Ascending aorta (tissue), 2 donors: ENCODE results near the gene NCK1. TPM values are rescaled to one million over a fixed set of nuclear protein-coding genes. Genes with fewer than 3 reads are reported as not detected.

Source experiments
- DNase-seq, 2 donors: peaks; one replicate each; pipeline ENCODE4 v3.0.0-alpha.2; 2019; ENCODE audit warnings: low spot score in 2 of 2
- H3K27ac ChIP-seq, 2 donors: fragments of 200-600 bp; sonication (generic); one replicate each; pipeline ENCODE4 v1.5.1; 2016 to 2017; ENCODE audit warnings: mild to moderate bottlenecking in 1 of 2
- H3K27me3 ChIP-seq: fragments of 200-600 bp; sonication (generic); one replicate; pipeline ENCODE4 v1.5.1; 2017
- H3K36me3 ChIP-seq, 2 donors: fragments of 200-600 bp; sonication (generic); one replicate each; pipeline ENCODE4 v1.5.1; 2016
- H3K4me1 ChIP-seq, 2 donors: fragments of 200-600 bp; sonication (generic); one replicate each; pipeline ENCODE4 v1.5.1; 2016 to 2017; ENCODE audit warnings: mild to moderate bottlenecking in 1 of 2
- H3K4me3 ChIP-seq, 2 donors: fragments of 200-600 bp; sonication (generic); one replicate each; pipeline ENCODE4 v1.5.1; 2016 to 2017; ENCODE audit warnings: mild to moderate bottlenecking in 1 of 2
- H3K9me3 ChIP-seq, 2 donors: fragments of 200-600 bp; sonication (generic); one replicate each; pipeline ENCODE4 v1.5.1; 2016
- CTCF ChIP-seq, 3 experiments: fragments of 200-600 bp in 2 of 3; fragments of 450-650 bp in 1 of 3; sonication (generic) in 2 of 3; IDR thresholded peaks; one replicate each; pipeline ENCODE4 v1.5.1; 2016 to 2019; ENCODE audit warnings: antibody characterized with exemption in 3 of 3, mild to moderate bottlenecking in 1 of 3, moderate library complexity in 1 of 3
- intact Hi-C: fragments of 100-400 bp; cut with DNase I; formaldehyde crosslinking; loops from one replicate; pipeline ENCODE4 v1.15.1; 2023
- total RNA-seq: library from RNA; depleted of rRNA; stranded (reverse); fragments of >200 nt; gene quantifications from one replicate; pipeline ENCODE4 v1.1.0, GENCODE V29; 2016

The NCK1 gene
- total RNA-seq, 1 donor from 2014 or later = 45.6 TPM

- no peak for DNase-seq
- intact Hi-C loops = no loop called here
- no peak overlapping the region for H3K4me3 ChIP-seq
- TF ChIP-seq CTCF (IDR thresholded peaks at IDR 0.05) = no peak
- no peaks in the 10 kb centered on the region for H3K27me3 ChIP-seq
- no peaks in the 10 kb centered on the region for H3K4me1 ChIP-seq
- no peaks in the 10 kb centered on the region for H3K36me3 ChIP-seq
- no peaks in the 10 kb centered on the region for H3K9me3 ChIP-seq
- H3K27ac ChIP-seq = no peak overlapping the region
Observed at GRCh38 chr3:136988651-136989050, 126.6 kb downstream of the NCK1 start.

- H3K27ac ChIP-seq = no peak overlapping the region
- no peak overlapping the region for H3K4me3 ChIP-seq
Observed at GRCh38 chr3:136989781-136990524, 127.9 kb downstream of the NCK1 start.

GRCh38 chr3:136990826-136991225 is 128.8 kb downstream of the NCK1 start:
- Histone ChIP-seq H3K27me3 (no peaks in the 10 kb centered on the region), H3K4me1 (peaks cover 0 to 15% of the 10 kb centered on the region in 2 donors), H3K36me3 (no peaks in the 10 kb centered on the region), H3K9me3 (no peaks in the 10 kb centered on the region), H3K4me3 (no peak overlapping the region), H3K27ac (no peak overlapping the region)
- DNase-seq = no peak
- no peak for TF ChIP-seq CTCF (IDR thresholded peaks at IDR 0.05)
- intact Hi-C loops = no loop called here

More at GRCh38 chr3:136989781-136990524, 127.9 kb downstream of the NCK1 start:
- H3K27me3 ChIP-seq = no peaks in the 10 kb centered on the region
- no peaks in the 10 kb centered on the region for H3K9me3 ChIP-seq
- H3K4me1 ChIP-seq = peaks cover 0 to 8% of the 10 kb centered on the region in 2 donors
- no peak for DNase-seq
- no peak for TF ChIP-seq CTCF (IDR thresholded peaks at IDR 0.05)
- H3K36me3 ChIP-seq = no peaks in the 10 kb centered on the region
- intact Hi-C loops = no loop called here

GRCh38 chr3:136992115-136992514 is 130.1 kb downstream of the NCK1 start:
- H3K27ac ChIP-seq = no peak overlapping the region
- TF ChIP-seq CTCF (IDR thresholded peaks at IDR 0.05) = no peak
- intact Hi-C loops = no loop called here
- peaks cover 0 to 17% of the 10 kb centered on the region in 2 donors for H3K4me1 ChIP-seq
- no peak overlapping the region for H3K4me3 ChIP-seq
- no peak for DNase-seq
- no peaks in the 10 kb centered on the region for H3K27me3 ChIP-seq
- H3K36me3 ChIP-seq = no peaks in the 10 kb centered on the region
- no peaks in the 10 kb centered on the region for H3K9me3 ChIP-seq

GRCh38 chr3:136994772-136995516 is 132.9 kb downstream of the NCK1 start:
- Histone ChIP-seq H3K4me1 (peaks cover 0 to 17% of the 10 kb centered on the region in 2 donors), H3K9me3 (no peaks in the 10 kb centered on the region), H3K27me3 (no peaks in the 10 kb centered on the region), H3K4me3 (peak overlapping the region in 1 of 2 donors; percentile 3), H3K27ac (peak overlapping the region; percentile 77 to 85), H3K36me3 (no peaks in the 10 kb centered on the region)
- TF ChIP-seq CTCF (IDR thresholded peaks at IDR 0.05) = no peak
- peak; percentile 83 to 95 for DNase-seq
- intact Hi-C loops = loop anchor here (1.0 to 2.0 kb wide), 2 partner anchors 133 to 242 kb away; partner anchors contain the start of genes NCK1 and STAG1
